Subcutaneous adipose tissue (tissue), 4 donors: ENCODE results near the gene PLAAT4. TPM values are rescaled to one million over a fixed set of nuclear protein-coding genes. Genes with fewer than 3 reads are reported as not detected.

Experiments
- CTCF ChIP-seq: fragments of 450-650 bp; IDR thresholded peaks from one replicate; pipeline ENCODE4 v1.5.1; 2016; ENCODE audit warnings: low read depth, mild to moderate bottlenecking, control low read depth, antibody characterized with exemption, moderate library complexity
- total RNA-seq, 4 donors: library from RNA; depleted of rRNA; stranded (reverse); fragments of >200 nt; gene quantifications; one replicate each; pipeline ENCODE4 v1.1.0, GENCODE V29; 2016

The PLAAT4 gene
- total RNA-seq, 4 donors from 2014 or later: 9.9 to 21.2 (median 15.4) TPM

GRCh38 chr11:63572026-63572688 lies 35.5 kb downstream of the PLAAT4 start:
- TF ChIP-seq CTCF: no peak

DNA sequence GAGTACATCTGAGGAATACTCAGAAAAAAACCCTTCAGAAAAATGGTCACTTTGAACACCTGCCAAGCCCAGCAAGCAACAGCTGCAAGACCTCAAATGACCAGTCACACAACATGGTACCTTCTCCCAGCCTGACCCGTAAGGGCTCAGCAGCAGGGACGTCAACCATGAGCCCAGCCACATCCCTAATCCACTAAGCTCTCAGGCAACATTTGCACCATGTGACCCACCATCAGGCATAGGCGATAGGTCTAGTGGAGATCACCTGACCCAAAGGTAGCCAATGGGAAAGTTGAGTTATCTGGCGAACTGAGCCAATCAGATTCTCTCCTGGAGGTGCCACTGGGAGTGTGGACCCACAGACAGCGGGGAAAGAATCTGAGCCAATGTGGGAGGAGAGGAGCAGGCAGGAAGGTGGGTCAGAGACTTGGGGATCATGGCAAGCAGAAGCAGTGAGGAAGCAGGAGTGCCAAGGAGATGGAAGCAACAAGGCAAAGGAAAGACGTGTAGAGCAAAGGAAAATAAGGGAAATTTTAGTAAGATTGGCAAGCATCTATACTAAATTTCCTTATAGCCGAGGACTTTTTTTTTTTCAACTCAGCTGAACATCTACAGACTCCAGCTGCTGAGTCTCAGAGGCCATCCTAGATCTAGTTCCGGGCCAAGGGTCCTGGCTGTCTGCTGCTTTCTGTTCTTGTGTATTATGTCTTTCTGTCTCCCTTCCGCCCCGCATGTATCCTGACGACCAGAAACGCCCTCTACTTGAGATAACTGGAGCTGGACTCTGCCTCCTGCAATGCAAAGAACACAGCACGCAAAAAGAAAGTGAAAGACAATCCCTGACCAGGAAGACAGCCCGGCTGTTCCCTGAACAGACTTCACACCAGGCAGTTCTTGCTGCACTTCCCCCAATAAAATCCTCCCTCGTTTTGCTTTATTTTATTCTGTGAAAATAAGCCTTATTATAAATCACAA lies 37.6 kb downstream of the PLAAT4 start:
- TF ChIP-seq CTCF: no peak

- TF ChIP-seq CTCF: no peak
Observed at GRCh38 chr11:63574856-63575602, 38.4 kb downstream of the PLAAT4 start.

- TF ChIP-seq CTCF: no peak
Observed at GRCh38 chr11:63583357-63583677, 46.7 kb downstream of the PLAAT4 start.

DNA sequence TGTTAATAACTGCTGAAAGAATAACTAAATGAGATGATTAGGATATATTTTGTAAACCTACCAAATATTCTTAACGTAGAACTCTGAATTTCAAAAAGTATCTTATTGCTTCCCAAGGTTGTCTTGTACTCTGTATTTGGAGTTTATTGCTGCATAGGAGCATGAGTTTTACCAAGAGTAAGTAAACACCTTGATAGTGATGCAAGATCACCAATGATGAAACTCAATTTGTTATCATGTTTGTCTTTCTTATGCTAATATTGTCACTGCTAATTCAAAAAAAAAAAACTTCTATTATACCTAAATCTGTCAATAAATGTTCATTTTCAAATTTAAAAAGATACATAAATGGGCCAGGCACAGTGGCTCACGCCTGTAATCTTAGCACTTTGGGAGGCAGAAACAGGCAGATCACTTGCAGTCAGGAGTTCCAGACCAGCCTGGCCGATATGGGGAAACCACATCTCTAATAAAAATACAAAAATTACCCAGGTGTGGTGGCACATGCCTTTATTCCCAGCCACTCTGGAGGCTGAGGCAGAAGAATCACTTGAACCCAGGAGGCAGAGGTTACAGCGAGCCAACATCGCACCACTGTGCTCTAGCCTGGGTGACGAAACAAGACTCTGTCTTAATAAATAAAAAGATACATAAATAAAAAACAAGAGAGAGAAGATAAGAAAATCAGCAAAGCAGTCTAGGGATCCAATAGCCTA lies 50.0 kb downstream of the PLAAT4 start:
- no peak for TF ChIP-seq CTCF

- TF ChIP-seq CTCF: no peak
Observed at GRCh38 chr11:63589000-63589399, 52.4 kb downstream of the PLAAT4 start.
